GM12801 (cell line): Measurements from ENCODE around the gene MAG.

ENCODE experiments used
- CTCF ChIP-seq: IDR thresholded peaks from one replicate; pipeline ENCODE4 v1.5.1; 2011; ENCODE audit warnings: control low read depth; ENCODE audit not compliant: insufficient read length; ENCODE audit errors: extremely low read depth

Gene MAG

GRCh38 chr19:35352448-35353304 lies 60.7 kb downstream of the MAG start:
- no peak for TF ChIP-seq CTCF

- TF ChIP-seq CTCF = no peak
These were observed 61.7 kb downstream of the MAG start for GRCh38 chr19:35353635-35354034.

GRCh38 chr19:35354898-35355297 lies 62.9 kb downstream of the MAG start:
- TF ChIP-seq CTCF = no peak

DNA sequence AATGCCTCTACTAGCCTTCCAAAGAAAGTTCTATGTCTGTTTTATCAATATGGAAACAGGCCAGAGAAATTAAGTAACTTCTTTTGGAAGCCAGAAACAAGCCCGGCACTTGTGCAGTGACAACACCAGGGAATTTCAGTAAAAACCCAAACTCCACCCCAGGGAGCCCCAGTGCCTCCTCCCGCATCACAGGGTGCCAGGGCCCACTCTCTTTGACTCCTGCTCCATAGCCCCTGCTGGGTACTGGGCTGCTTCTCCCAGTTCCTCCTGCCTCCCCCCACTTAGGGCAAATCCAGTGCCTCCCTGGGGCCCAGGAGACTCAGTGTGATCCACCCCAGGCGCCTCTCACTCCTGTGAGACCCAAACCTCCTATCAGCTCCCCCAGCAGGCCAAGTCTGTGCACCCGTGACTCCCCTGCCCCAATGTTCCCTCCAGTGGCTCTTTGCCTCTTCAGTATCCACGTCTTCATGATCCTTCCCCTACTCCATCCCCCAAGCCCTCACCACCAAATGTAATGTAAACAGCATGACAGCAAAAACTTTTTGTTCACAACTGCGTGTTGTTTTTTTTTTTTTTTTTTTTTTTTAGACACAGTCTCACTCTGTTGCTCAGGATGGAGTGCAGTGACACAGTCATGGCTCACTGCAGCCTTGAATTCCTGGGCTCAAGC lies 64.0 kb downstream of the MAG start:
- no peak for TF ChIP-seq CTCF

- no peak for TF ChIP-seq CTCF
These were observed 66.1 kb downstream of the MAG start, which contains the start of gene FFAR3 for GRCh38 chr19:35357867-35358573. Gene FFAR3, plus strand, starts transcription at chr19:35358460. Its CDS starts 431 bp downstream, at chr19:35358891.

DNA sequence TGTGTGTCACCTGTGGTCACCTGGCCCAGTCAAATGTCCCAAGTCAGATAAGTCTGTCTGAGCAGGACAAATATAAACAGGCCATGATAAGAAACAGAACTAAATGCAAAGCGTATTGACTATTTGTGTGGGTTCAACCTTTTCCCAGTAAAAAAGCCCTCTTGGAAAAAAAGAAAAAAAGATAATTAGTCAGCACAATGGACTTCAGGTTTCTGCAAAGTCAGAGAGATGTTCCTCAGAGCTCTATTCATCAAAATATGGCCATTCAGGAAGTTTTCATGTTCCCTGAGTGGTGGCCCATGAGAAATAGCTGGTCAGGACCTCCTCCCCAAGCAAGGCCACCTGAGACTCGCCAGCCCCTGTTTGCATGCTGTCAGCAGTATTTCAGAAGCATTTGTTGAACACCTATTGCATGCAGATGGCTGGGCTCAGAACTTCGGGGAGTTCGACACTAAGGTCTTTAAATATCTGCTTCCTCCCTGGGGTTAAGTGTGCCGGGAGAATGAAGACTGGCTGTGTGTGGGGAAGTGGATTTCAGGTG lies 69.0 kb downstream of the MAG start:
- no peak for TF ChIP-seq CTCF
